GM19238 (cell line): Measurements from ENCODE around the gene AMER3.

Experiments used
- DNase-seq: peaks from one replicate; pipeline ENCODE4 v3.0.0; 2011; ENCODE audit warnings: low spot score; ENCODE audit not compliant: insufficient read length

The AMER3 gene

GRCh38 chr2:130749641-130750040, 5.7 kb upstream of the AMER3 start:
- DNase-seq: no peak

GRCh38 chr2:130754811-130755210, 529 bp upstream of the AMER3 start:
- DNase-seq: no peak

DNA sequence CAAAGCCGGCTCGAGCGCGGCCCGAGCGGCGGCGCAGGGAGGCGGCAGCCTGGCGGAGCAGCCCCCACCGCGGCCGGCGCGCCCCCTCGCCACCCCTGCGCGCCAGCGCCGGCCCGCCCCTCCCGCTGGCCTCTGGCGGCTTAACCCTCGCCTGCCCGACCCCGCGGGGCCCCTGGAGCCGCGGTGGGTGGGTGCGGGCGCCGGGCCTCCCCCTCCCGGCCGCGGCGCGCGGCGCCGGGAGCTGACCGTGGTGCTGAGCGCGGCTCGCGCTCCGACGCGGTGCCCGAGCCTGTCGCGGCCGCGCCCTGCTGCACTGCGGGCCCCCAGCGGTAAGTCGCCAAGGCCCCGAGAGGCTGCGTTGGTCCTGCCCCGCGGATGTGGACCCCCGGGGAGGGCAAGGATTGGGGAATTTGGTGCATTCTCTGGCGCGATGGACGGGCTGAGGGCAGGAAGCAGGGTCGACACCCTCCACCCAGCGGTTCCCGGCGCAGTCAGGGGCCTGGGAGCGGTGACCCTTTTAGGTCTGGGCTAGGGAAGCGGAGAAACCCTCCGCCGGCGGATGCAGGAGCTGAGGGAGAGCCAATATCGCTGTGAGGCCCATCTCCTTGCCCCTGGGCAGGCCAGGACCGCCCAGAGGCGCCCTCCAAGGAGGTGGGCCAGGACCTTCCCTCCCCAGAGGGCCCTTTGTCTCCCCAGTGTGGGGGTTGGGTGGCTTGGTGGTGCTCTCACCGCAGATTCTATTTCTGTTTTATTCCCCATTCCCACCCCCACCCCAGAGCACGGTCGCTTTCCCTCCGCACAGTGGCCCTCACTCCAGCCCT, 923 bp downstream of the AMER3 start:
- peak; percentile 30 for DNase-seq

DNA sequence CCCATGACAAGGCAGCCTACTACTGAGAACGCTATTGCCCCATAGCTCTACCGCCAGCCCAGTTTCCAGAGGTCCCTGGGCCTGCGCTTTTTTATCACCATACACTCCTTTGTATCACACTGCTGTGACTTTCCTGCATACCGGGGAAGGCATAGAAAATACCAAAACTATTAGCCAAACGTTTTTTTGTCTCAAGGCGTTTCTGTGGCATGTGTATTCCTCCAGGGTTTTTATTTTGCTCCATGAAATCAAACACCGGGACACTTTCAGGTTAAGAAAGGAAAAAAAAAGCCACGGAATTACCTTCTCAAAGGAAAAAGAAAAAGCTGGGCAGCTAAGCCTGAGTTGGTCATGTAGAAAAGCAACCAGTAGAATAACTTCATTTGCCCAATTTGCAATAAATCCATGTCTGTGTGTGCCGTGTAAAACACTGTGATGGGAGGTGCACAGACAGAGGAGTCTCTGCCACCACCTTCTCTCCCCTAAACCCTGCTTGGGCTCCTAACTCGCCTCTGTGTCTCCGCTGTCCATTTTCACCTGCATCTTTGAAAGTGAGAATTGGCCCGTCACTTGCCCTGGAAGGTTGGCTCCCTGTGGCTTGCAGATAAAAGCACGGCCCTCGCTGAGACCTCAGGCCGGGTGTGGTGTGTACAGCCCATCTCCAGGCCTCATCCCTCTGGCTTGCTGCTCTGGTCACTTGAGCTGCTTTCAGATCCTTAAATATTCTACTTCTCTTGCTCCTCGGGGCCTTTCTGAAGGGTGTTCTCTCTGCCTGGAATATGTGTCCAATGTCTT, 1.7 kb downstream of the AMER3 start:
- DNase-seq: no peak

DNA sequence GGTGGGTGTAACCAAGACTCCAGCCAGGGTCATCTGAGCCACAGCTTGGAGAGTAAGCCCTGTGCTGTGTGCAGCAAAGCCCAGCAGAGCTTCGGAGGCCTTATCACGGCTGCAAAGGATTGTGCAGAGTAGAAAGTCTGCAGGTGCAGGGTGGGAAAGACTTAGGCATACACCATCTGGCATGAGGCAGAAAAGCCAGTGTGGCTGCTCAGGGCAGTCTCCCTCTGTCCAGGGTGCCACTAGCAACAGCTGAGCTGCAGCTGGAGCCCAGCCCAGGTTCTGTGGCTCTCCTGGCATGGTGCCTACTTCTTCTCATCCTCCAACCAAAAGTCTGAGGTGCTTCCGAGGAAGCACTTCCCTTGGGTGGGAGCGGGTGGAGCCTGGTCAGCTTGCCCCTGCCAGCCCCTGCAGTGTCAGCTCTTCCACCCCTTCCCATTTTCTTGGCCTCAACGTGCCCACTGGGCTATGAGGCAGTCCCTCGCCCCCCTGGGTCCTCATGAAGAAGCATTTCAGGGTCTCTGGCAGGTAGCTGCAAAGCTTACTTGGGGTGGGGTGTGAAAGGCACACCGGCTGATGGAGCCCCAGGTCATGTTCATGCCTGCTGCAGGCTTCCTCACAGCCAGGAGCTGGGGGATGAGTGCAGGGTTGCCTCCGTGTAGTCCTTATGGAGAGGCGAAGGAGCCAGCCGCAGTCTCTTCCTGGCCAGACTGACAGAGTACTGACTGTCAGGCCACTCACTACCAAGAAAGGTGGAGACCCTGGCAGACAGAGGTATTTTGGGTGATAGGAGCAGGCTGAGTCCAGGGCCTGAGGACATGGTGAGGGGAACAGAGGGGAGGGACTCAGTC, 4.8 kb downstream of the AMER3 start:
- DNase-seq: no peak

DNA sequence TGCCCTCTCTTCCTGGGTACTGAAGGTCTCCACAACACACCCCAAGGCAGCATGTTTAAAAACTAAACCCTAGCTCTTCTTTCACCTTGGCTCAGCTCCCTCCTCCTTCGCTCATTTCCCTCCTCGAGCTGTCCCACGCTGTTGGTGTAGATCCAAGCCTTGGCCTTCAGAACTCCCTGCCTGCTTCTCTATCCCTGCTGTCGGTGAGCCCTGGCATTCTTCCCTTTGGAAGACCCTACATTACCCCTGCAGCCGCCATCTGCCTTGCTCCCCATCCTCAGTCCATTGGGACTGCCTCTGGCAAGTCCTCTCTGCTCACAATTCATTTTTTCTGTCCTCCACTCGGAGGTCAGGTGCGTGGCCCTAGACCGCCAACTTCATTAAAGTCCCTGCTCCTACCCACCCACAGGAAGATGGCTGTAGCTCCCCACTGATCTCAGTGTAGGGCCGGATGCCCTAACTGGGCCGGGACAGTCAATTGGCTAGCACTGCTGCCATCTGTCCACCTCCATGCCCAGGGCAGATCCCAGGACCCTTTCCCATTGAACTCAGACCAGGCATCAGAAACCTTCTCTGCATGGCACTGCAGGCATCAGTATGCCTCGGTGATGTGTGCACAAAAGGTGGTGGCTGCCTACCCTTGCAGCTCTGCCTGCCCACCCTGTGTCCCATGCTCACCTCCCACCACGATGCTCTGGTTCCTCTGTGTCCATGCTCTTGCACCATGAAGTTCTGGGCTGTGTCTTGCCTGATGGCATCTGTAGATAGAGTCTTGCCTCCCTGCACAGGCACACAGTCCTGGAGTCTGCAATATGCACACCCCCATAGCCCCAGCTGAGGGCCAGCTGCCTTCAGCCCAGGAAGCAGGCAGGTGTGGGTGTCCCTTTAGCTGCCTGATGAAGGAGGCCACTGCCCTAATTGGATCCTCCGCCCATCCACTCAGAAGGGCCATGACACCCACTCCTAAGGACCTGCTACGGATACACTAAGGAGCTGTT, 5.7 kb downstream of the AMER3 start:
- no peak for DNase-seq

GRCh38 chr2:130762031-130762909, 6.9 kb downstream of the AMER3 start:
- no peak for DNase-seq

- no peak for DNase-seq
Measured at GRCh38 chr2:130762910-130763385, 7.6 kb downstream of the AMER3 start.

- no peak for DNase-seq
Measured at GRCh38 chr2:130763405-130763804, 8.1 kb downstream of the AMER3 start.

- no peak for DNase-seq
Measured at GRCh38 chr2:130764035-130764820, 8.9 kb downstream of the AMER3 start.

- DNase-seq: no peak
Measured at GRCh38 chr2:130764821-130765115, 9.4 kb downstream of the AMER3 start.

DNA sequence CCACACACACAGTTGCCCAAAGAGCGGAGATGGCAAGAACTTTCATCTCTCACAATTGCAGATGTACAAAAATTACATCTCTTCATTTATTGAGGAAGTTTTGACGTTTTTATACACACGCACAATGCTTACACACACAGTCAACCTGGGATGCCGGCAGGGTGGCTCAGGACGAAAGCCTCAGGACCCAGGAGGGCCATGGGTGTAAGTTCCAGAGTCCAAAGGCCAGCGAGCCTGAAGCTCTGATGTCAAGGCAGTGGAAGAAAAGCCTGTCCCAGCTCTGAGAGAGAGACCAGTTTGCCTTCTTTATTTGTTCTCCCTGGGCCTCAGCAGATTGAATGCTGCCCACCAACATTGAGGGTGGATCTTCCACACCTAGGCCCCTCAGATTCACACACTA, 10.1 kb downstream of the AMER3 start:
- DNase-seq: no peak

- DNase-seq: no peak
Measured at GRCh38 chr2:130766037-130766436, 10.7 kb downstream of the AMER3 start.

- no peak for DNase-seq
Measured at GRCh38 chr2:130766711-130767407, 11.5 kb downstream of the AMER3 start.

GRCh38 chr2:130767408-130767775, 12.1 kb downstream of the AMER3 start:
- DNase-seq: no peak

DNA sequence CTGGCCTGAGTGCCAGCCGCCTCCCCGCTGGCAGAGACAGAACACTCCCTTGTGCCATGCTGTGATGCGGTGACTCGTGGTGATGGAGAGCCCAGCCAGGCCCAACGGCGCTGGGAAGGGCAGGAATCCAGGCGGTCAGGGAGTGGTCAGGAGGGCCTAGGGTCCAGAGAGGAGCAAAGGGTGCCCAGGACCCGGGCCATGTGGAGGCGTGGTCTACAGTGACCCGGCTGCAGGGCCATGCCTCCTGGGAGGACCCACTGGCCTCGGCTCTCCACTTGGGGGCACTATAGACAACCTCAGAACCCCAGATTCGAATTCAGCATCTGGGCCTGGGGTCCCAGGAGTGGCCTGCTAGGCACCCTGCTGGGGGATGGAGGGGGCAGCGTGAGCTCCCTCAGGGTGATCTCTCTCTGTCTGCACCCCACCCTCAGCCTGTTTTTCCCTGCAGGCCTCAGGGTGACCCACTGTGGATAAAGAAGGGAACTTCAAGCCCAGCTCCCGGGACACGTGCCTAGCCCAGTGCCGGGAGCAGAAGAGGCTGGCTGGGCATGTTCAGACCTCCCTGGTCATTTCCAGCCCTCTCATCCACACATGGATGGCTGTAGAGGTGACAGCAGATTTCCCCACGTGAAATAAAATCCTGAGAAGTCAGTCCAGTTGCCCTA, 13.0 kb downstream of the AMER3 start:
- no peak for DNase-seq

- no peak for DNase-seq
Measured at GRCh38 chr2:130769343-130769907, 14.1 kb downstream of the AMER3 start.
